SU-DHL-6 (cell line): ENCODE data around the gene LDLRAD3.

Source experiments
- EZH2phosphoT487 ChIP-seq: fragments of 200-600 bp; sonication (generic), shearing (Covaris generic); conservative IDR thresholded peaks from 2 replicates; pipeline ENCODE4 v1.6.1; 2018; ENCODE audit warnings: mild to moderate bottlenecking, antibody characterized with exemption, low read length, moderate library complexity, mixed read lengths
- TF ChIP-seq, protein P1 (sequence below): fragments of 200-600 bp; sonication (generic); IDR thresholded peaks from one replicate; pipeline ENCODE4 v1.5.1; 2017; ENCODE audit warnings: antibody characterized with exemption, mild to moderate bottlenecking, low read length, moderate library complexity; ENCODE audit not compliant: insufficient read depth, poor library complexity, severe bottlenecking

DNA sequence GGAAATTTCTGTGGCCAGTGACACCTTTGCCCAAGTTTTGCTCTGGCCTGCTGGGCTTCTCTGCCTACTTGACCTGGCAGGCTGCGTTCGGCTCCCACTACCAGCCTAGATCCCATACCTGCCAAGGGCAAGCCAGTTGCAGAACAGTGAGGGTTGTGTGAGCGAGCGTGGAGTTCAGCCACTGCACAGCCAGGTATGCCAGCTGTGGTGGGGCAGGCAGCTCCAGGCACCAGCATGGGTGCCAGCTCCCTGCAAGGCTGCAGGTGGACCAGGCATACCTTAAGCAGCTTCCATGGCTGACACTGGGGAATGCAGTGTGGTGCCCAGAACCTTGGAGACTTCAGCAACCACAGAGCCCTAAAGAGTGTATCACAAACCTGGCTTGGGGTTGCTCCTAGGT is 133.5 kb downstream of the LDLRAD3 start:
- TF ChIP-seq, protein P1, sequence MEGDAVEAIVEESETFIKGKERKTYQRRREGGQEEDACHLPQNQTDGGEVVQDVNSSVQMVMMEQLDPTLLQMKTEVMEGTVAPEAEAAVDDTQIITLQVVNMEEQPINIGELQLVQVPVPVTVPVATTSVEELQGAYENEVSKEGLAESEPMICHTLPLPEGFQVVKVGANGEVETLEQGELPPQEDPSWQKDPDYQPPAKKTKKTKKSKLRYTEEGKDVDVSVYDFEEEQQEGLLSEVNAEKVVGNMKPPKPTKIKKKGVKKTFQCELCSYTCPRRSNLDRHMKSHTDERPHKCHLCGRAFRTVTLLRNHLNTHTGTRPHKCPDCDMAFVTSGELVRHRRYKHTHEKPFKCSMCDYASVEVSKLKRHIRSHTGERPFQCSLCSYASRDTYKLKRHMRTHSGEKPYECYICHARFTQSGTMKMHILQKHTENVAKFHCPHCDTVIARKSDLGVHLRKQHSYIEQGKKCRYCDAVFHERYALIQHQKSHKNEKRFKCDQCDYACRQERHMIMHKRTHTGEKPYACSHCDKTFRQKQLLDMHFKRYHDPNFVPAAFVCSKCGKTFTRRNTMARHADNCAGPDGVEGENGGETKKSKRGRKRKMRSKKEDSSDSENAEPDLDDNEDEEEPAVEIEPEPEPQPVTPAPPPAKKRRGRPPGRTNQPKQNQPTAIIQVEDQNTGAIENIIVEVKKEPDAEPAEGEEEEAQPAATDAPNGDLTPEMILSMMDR, result no peak
- no peak for TF ChIP-seq EZH2phosphoT487
